H1 (cell line): ENCODE data around the gene ASTN2. TPM values are rescaled to one million over a fixed set of nuclear protein-coding genes. Genes with fewer than 3 reads are reported as not detected.

Experiments
- CTCF ChIA-PET: fragments of 300-600 bp; sonication (Branson Sonifier 250); formaldehyde crosslinking; loops from one replicate; lab custom pipeline; 2021; ENCODE audit not compliant: partially characterized antibody; lab: Charles Lee
- POLR2A ChIA-PET: fragments of 300-600 bp; sonication (Branson Sonifier 250); formaldehyde crosslinking; loops from one replicate; lab custom pipeline; 2021; ENCODE audit warnings: inconsistent platforms; ENCODE audit not compliant: partially characterized antibody; lab: Charles Lee
- DNase-seq, 2 experiments: peaks; one replicate each; pipeline versions ENCODE4 v3.0.0 to v3.0.0-alpha.2; 2010 to 2022; ENCODE audit warnings: low spot score in 2 of 2, low read depth in 1 of 2, mixed read lengths in 1 of 2
- FAIRE-seq: peaks from 2 replicates; lab custom pipeline; 2011; peaks lifted over from hg19 to GRCh38; lab: Jason Lieb, UNC
- H2AFZ ChIP-seq: 2 replicates; pipeline ENCODE4 v1.8.1; 2012; ENCODE audit warnings: low read length, inconsistent platforms
- H2AK5ac ChIP-seq: 2 replicates; pipeline ENCODE4 v1.6.1; 2013; ENCODE audit warnings: low read depth, low read length
- H2BK120ac ChIP-seq: replicated peaks from 2 replicates; pipeline ENCODE3; 2013; ENCODE audit warnings: low read depth, low read length, inconsistent platforms
- H2BK12ac ChIP-seq: 2 replicates; pipeline ENCODE4 v1.6.1; 2013; ENCODE audit warnings: low read depth, low read length
- H2BK15ac ChIP-seq: 2 replicates; pipeline ENCODE4 v1.6.1; 2013; ENCODE audit warnings: low read length
- H2BK20ac ChIP-seq: 2 replicates; pipeline ENCODE4 v1.6.1; 2013; ENCODE audit warnings: low read length
- H2BK5ac ChIP-seq: 2 replicates; pipeline ENCODE4 v1.6.1; 2013; ENCODE audit warnings: low read depth, low read length
- H3K14ac ChIP-seq: 2 replicates; pipeline ENCODE4 v1.6.1; 2013; ENCODE audit warnings: inconsistent platforms; ENCODE audit not compliant: insufficient read length
- H3K18ac ChIP-seq: 2 replicates; pipeline ENCODE4 v1.6.1; 2013; ENCODE audit warnings: low read length; ENCODE audit errors: extremely low read depth
- H3K23ac ChIP-seq: 2 replicates; pipeline ENCODE4 v1.6.1; 2013; ENCODE audit warnings: inconsistent platforms; ENCODE audit not compliant: insufficient read length
- H3K23me2 ChIP-seq: 2 replicates; pipeline ENCODE4 v1.6.1; 2013; ENCODE audit warnings: low read depth, low read length
- H3K27ac ChIP-seq: 2 replicates; pipeline ENCODE4 v1.6.1; 2011; ENCODE audit warnings: low read depth, low read length, inconsistent platforms
- H3K27me3 ChIP-seq, 4 experiments: replicated peaks in 1 of 4; 1 replicate in 1 of 4; 2 replicates in 3 of 4; pipeline versions ENCODE4 v1.6.1 to v1.8.1; 2011 to 2013; ENCODE audit warnings: low read length in 3 of 4, mild to moderate bottlenecking in 3 of 4, inconsistent platforms in 2 of 4, mixed read lengths in 2 of 4, moderate library complexity in 1 of 4; ENCODE audit not compliant: control insufficient read depth in 3 of 4, insufficient read depth in 3 of 4; ENCODE audit errors: extremely low read depth in 1 of 4
- H3K36me3 ChIP-seq, 4 experiments: 2 replicates each; pipeline versions ENCODE4 v1.6.1 to v1.8.1; 2011 to 2013; ENCODE audit warnings: mild to moderate bottlenecking in 4 of 4, low read length in 3 of 4, moderate library complexity in 2 of 4, control low read depth in 1 of 4, inconsistent platforms in 1 of 4; ENCODE audit not compliant: insufficient read depth in 4 of 4, control insufficient read depth in 2 of 4
- H3K4ac ChIP-seq: replicated peaks from 2 replicates; pipeline ENCODE3; 2013; ENCODE audit warnings: low read length, low read depth, mixed read lengths, inconsistent platforms; ENCODE audit not compliant: insufficient read length
- H3K4me1 ChIP-seq, 4 experiments: replicated peaks in 1 of 4; 1 replicate in 1 of 4; 2 replicates in 3 of 4; pipeline versions ENCODE4 v1.6.1 to v1.8.1; 2011 to 2013; ENCODE audit warnings: low read length in 3 of 4, inconsistent platforms in 2 of 4, mixed read lengths in 1 of 4; ENCODE audit not compliant: insufficient read depth in 4 of 4, control insufficient read depth in 3 of 4
- H3K4me2 ChIP-seq, 2 experiments: 2 replicates each; pipeline versions ENCODE4 v1.6.1 to v1.8.1; 2011 to 2013; ENCODE audit warnings: low read depth in 2 of 2, low read length in 2 of 2, control low read depth in 1 of 2, inconsistent platforms in 1 of 2, mild to moderate bottlenecking in 1 of 2; ENCODE audit not compliant: insufficient read depth in 1 of 2
- H3K4me3 ChIP-seq, 4 experiments: fragments of 200-600, 300-600 bp in 1 of 4; sonication (generic), shearing (Covaris generic), sonication (Bioruptor Twin) in 1 of 4; 2 replicates each; pipeline versions ENCODE4 v1.5.1 to v1.8.1; 2011 to 2016; ENCODE audit warnings: low read length in 4 of 4, low read depth in 3 of 4, control low read depth in 2 of 4, inconsistent platforms in 2 of 4, mild to moderate bottlenecking in 2 of 4, mixed read lengths in 1 of 4, moderate library complexity in 1 of 4; ENCODE audit not compliant: insufficient read depth in 2 of 4; ENCODE audit errors: extremely low read depth in 1 of 4
- H3K56ac ChIP-seq: replicated peaks from 2 replicates; pipeline ENCODE3; 2013; ENCODE audit warnings: low read depth, mild to moderate bottlenecking, mixed read lengths, low read length, inconsistent platforms; ENCODE audit not compliant: insufficient read length
- H3K79me1 ChIP-seq: 2 replicates; pipeline ENCODE4 v1.6.1; 2013; ENCODE audit warnings: low read depth, low read length, control low read depth
- H3K79me2 ChIP-seq, 2 experiments: 2 replicates each; pipeline versions ENCODE4 v1.6.1 to v1.8.1; 2012 to 2013; ENCODE audit warnings: low read length in 2 of 2, mild to moderate bottlenecking in 2 of 2, inconsistent platforms in 1 of 2; ENCODE audit not compliant: insufficient read depth in 2 of 2, control insufficient read depth in 1 of 2
- H3K9ac ChIP-seq, 4 experiments: replicated peaks in 1 of 4; 1 replicate in 1 of 4; 2 replicates in 3 of 4; pipeline versions ENCODE4 v1.6.1 to v1.8.1; 2011 to 2013; ENCODE audit warnings: low read depth in 3 of 4, low read length in 3 of 4, control low read depth in 2 of 4, mild to moderate bottlenecking in 2 of 4, moderate library complexity in 2 of 4, inconsistent platforms in 1 of 4; ENCODE audit errors: extremely low read depth in 1 of 4
- H3K9me3 ChIP-seq, 2 experiments: 2 replicates each; pipeline versions ENCODE4 v1.6.1 to v1.8.1; 2012 to 2013; ENCODE audit warnings: mild to moderate bottlenecking in 2 of 2, moderate library complexity in 2 of 2, control low read depth in 1 of 2, inconsistent platforms in 1 of 2, low read depth in 1 of 2, low read length in 1 of 2, mixed read lengths in 1 of 2; ENCODE audit not compliant: insufficient read depth in 2 of 2
- H4K20me1 ChIP-seq, 2 experiments: replicated peaks in 1 of 2; 2 replicates each; pipeline versions ENCODE3 to v1.8.1; 2011 to 2013; ENCODE audit warnings: inconsistent platforms in 2 of 2, low read length in 2 of 2, mild to moderate bottlenecking in 1 of 2; ENCODE audit not compliant: insufficient read depth in 2 of 2, control insufficient read depth in 1 of 2
- H4K5ac ChIP-seq: 2 replicates; pipeline ENCODE4 v1.6.1; 2013; ENCODE audit warnings: low read length, low read depth, mixed read lengths, inconsistent platforms; ENCODE audit not compliant: insufficient read length
- H4K8ac ChIP-seq: 2 replicates; pipeline ENCODE4 v1.8.0; 2013; ENCODE audit warnings: mild to moderate bottlenecking, moderate library complexity, low read length, inconsistent platforms; ENCODE audit not compliant: insufficient read depth; ENCODE audit errors: extremely low read depth
- H4K91ac ChIP-seq: replicated peaks from 2 replicates; pipeline ENCODE3; 2013; ENCODE audit warnings: low read length, mixed read lengths, inconsistent platforms; ENCODE audit not compliant: insufficient read length
- RBBP5 ChIP-seq: IDR thresholded peaks from 2 replicates; pipeline ENCODE4 v1.7.1; 2012; ENCODE audit warnings: low read depth, mild to moderate bottlenecking, inconsistent platforms, low read length, moderate library complexity, borderline replicate concordance
- WGBS, 2 experiments: shearing (Covaris generic) in 1 of 2; methylation state at CpG; one replicate each; pipeline versions ENCODE4 v1.1.6 to v1.1.7; 2013 to 2015; ENCODE audit warnings: low lambda C conversion rate in 2 of 2, mixed read lengths in 2 of 2, inconsistent platforms in 1 of 2, low coverage in 1 of 2, missing lambda C conversion rate in 1 of 2; ENCODE audit not compliant: insufficient replicate concordance in 2 of 2, insufficient coverage in 1 of 2, insufficient read length in 1 of 2; ENCODE audit errors: extremely low coverage in 1 of 2, missing lambda C conversion rate in 1 of 2; 5-methylcytosine and 5-hydroxymethylcytosine counted together
- polyA plus RNA-seq, 7 experiments: library from polyadenylated mRNA; depleted of rRNA in 3 of 7; stranded (reverse) in 5 of 7; unstranded in 2 of 7; fragments of >200 nt in 5 of 7; fragments of 200-250 nt in 2 of 7; gene quantifications; 1 replicate in 5 of 7; 2 replicates in 1 of 7; 4 replicates in 1 of 7; pipeline versions ENCODE4 v1.2.1 to v1.2.3, GENCODE V29; 2011 to 2013; ENCODE audit warnings: missing spikeins in 2 of 7, mixed read lengths in 2 of 7
- total RNA-seq: library from RNA; stranded (reverse); fragmentation: NEBNext Ultra II Directional; extraction: Animal tissue kit (Norgen Biotek cat#: 25700); gene quantifications from 2 replicates; pipeline ENCODE4 v1.2.1, GENCODE V29; 2021

Gene ASTN2
- total and polyA plus RNA-seq, 2 of the 8 experiments (the other 6 are each of a cell fraction or from before 2014, with no cell fraction given) = 8.2 to 13.7 TPM

- DNase-seq (no peak), FAIRE-seq (no peak)
- no peak overlapping the region for H2BK15ac ChIP-seq
- H3K9ac ChIP-seq = no peak overlapping the region
- H4K20me1 ChIP-seq = no peaks in the 10 kb centered on the region
- no peak overlapping the region for H2BK120ac ChIP-seq
- no peak overlapping the region for H4K91ac ChIP-seq
- no peaks in the 10 kb centered on the region for H3K36me3 ChIP-seq
- no peak overlapping the region for H3K4me3 ChIP-seq
- H2AFZ ChIP-seq = no peak overlapping the region
- no peak overlapping the region for H4K8ac ChIP-seq
- H3K14ac ChIP-seq = no peak overlapping the region
- H3K56ac ChIP-seq = no peak overlapping the region
- no peak overlapping the region for H2BK5ac ChIP-seq
- H3K27ac ChIP-seq = no peak overlapping the region
- no peak overlapping the region for H3K4ac ChIP-seq
- WGBS, 2 experiments = 89% methylated on average over 3 of the region's 3 CpGs; no CpG with 5 or more reads in 1 of the 2 experiments
- ChIA-PET CTCF (no interaction called here), POLR2A (interaction anchor here (0.6 kb wide), 1 partner anchor 201 kb away, joined by 3 read pairs; no protein-coding TSS in a partner anchor)
- H3K9me3 ChIP-seq = no peaks in the 10 kb centered on the region
- no peaks in the 10 kb centered on the region; the same call in 1 of the 2 replicates for H3K79me1 ChIP-seq
- no peaks in the 10 kb centered on the region for H3K4me1 ChIP-seq
- no peak overlapping the region for H2BK20ac ChIP-seq
- H3K79me2 ChIP-seq = no peaks in the 10 kb centered on the region
- no peak overlapping the region for H4K5ac ChIP-seq
- H3K23me2 ChIP-seq = no peaks in the 10 kb centered on the region
- H3K18ac ChIP-seq = no peak overlapping the region
- no peak overlapping the region for H3K23ac ChIP-seq
- no peaks in the 10 kb centered on the region for H3K27me3 ChIP-seq
- no peak for TF ChIP-seq RBBP5
- H3K4me2 ChIP-seq = no peak overlapping the region
- no peak overlapping the region for H2AK5ac ChIP-seq
- H2BK12ac ChIP-seq = no peak overlapping the region
These were observed 385.5 kb downstream of the ASTN2 start for GRCh38 chr9:117029341-117029740.
